KMS-11 (cell line): ENCODE data around the gene TCHP.

ENCODE experiments used
- H2AFZ ChIP-seq: fragments of 200-600 bp; sonication (generic); 2 replicates; pipeline ENCODE4 v1.6.1; 2016; ENCODE audit warnings: antibody characterized with exemption, mixed run types, low read depth
- H3K27ac ChIP-seq: fragments of 200-600 bp; sonication (generic); 2 replicates; pipeline ENCODE4 v1.6.1; 2016; ENCODE audit warnings: mild to moderate bottlenecking, mixed run types
- H3K27me3 ChIP-seq: fragments of 200-600 bp; sonication (generic); 2 replicates; pipeline ENCODE4 v1.6.1; 2017; ENCODE audit warnings: mild to moderate bottlenecking, low read depth, mixed run types, moderate library complexity; ENCODE audit not compliant: insufficient read depth
- H3K36me3 ChIP-seq: fragments of 200-600 bp; sonication (generic); 2 replicates; pipeline ENCODE4 v1.6.1; 2017; ENCODE audit warnings: mild to moderate bottlenecking, mixed run types; ENCODE audit not compliant: insufficient read depth
- H3K4me1 ChIP-seq: fragments of 200-600 bp; sonication (generic); 2 replicates; pipeline ENCODE4 v1.6.1; 2016; ENCODE audit warnings: mild to moderate bottlenecking, low read depth, mixed run types; ENCODE audit not compliant: poor library complexity, severe bottlenecking
- H3K4me2 ChIP-seq: fragments of 200-600 bp; sonication (generic); 2 replicates; pipeline ENCODE4 v1.7.0; 2016; ENCODE audit warnings: mild to moderate bottlenecking, mixed run types
- H3K4me3 ChIP-seq: fragments of 200-600 bp; sonication (generic); IDR thresholded peaks from 2 replicates; pipeline ENCODE4 v1.6.1; 2017; ENCODE audit warnings: low read depth, low read length, mixed read lengths; ENCODE audit not compliant: insufficient read depth
- H3K79me2 ChIP-seq: fragments of 200-600 bp; sonication (generic); 2 replicates; pipeline ENCODE4 v1.6.1; 2016; ENCODE audit warnings: low read depth, mixed run types; ENCODE audit not compliant: insufficient read depth
- H3K9ac ChIP-seq: fragments of 200-600 bp; sonication (generic); 2 replicates; pipeline ENCODE4 v1.6.1; 2016; ENCODE audit warnings: mild to moderate bottlenecking, mixed run types
- H4K20me1 ChIP-seq: fragments of 200-600 bp; sonication (generic); 2 replicates; pipeline ENCODE4 v1.6.1; 2016; ENCODE audit warnings: mild to moderate bottlenecking, mixed run types; ENCODE audit not compliant: insufficient read depth
- TF ChIP-seq, protein P1 (sequence below): fragments of 200-600 bp; sonication (generic); conservative IDR thresholded peaks from 2 replicates; pipeline ENCODE4 v1.6.1; 2017; ENCODE audit warnings: low read depth, mild to moderate bottlenecking, antibody characterized with exemption, low read length, moderate library complexity, mixed read lengths

TCHP gene

DNA sequence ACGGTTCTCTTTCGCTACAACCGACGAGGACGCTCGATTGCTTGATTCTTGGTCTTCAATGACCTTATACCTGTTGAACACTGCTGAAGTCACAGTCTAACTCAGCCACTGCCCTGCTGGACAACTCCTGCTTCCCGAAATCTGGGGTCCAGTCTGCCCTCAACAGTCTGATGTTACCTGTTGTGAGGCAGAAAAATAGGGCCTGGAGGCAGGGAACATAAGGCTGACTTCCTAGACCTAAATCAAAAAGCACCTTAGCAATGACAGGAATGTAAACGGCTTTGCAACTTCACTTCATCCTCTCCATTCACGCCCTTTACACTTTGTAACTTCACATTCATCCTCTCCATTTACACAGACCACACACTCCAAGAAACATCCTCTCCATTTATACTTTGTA is 19.1 kb upstream of the TCHP start:
- H3K27me3 ChIP-seq, result no peaks in the 10 kb centered on the region
- TF ChIP-seq, protein P1, sequence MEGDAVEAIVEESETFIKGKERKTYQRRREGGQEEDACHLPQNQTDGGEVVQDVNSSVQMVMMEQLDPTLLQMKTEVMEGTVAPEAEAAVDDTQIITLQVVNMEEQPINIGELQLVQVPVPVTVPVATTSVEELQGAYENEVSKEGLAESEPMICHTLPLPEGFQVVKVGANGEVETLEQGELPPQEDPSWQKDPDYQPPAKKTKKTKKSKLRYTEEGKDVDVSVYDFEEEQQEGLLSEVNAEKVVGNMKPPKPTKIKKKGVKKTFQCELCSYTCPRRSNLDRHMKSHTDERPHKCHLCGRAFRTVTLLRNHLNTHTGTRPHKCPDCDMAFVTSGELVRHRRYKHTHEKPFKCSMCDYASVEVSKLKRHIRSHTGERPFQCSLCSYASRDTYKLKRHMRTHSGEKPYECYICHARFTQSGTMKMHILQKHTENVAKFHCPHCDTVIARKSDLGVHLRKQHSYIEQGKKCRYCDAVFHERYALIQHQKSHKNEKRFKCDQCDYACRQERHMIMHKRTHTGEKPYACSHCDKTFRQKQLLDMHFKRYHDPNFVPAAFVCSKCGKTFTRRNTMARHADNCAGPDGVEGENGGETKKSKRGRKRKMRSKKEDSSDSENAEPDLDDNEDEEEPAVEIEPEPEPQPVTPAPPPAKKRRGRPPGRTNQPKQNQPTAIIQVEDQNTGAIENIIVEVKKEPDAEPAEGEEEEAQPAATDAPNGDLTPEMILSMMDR, result no peak

DNA sequence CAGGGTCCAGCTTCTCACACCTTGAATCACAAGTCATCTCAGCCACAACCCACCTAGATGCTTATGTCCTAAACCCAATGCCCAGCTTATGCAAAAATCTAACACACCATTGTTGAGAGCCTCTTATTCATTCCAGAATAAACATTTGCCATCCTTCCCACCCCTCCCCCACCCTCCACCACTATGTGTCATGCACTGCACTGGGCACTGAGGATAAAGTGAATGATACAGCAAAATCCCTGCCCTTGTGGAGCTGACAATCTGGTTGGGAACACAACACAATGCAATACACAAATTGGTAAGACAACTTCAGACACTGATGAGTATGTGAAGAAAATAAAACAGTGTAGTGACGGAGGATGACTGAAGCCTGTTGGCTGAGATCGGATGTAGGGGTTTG is 18.3 kb upstream of the TCHP start:
- no peak overlapping the region for H2AFZ ChIP-seq
- H3K27ac ChIP-seq, result no peak overlapping the region
- H3K79me2 ChIP-seq, result peaks cover 29% of the 10 kb centered on the region; the same call in 1 of the 2 replicates
- no peak overlapping the region for H3K4me2 ChIP-seq
- no peaks in the 10 kb centered on the region for H3K27me3 ChIP-seq
- no peaks in the 10 kb centered on the region for H4K20me1 ChIP-seq
- TF ChIP-seq, protein P1, result no peak
- no peak overlapping the region for H3K4me3 ChIP-seq
- peaks cover 25% of the 10 kb centered on the region for H3K4me1 ChIP-seq
- H3K9ac ChIP-seq, result no peak overlapping the region
- H3K36me3 ChIP-seq, result no peaks in the 10 kb centered on the region

More for the DNA sequence above, 19.1 kb upstream of the TCHP start:
- peaks cover 33% of the 10 kb centered on the region for H3K4me1 ChIP-seq
- no peak overlapping the region for H3K4me3 ChIP-seq
- peaks cover 29% of the 10 kb centered on the region; the same call in 1 of the 2 replicates for H3K79me2 ChIP-seq
- no peaks in the 10 kb centered on the region for H4K20me1 ChIP-seq
- H2AFZ ChIP-seq, result peak overlapping the region; percentile 59
- H3K27ac ChIP-seq, result no peak overlapping the region
- H3K9ac ChIP-seq, result no peak overlapping the region
- H3K36me3 ChIP-seq, result no peaks in the 10 kb centered on the region
- H3K4me2 ChIP-seq, result peak overlapping the region; percentile 51; the same call in 1 of the 2 replicates

DNA sequence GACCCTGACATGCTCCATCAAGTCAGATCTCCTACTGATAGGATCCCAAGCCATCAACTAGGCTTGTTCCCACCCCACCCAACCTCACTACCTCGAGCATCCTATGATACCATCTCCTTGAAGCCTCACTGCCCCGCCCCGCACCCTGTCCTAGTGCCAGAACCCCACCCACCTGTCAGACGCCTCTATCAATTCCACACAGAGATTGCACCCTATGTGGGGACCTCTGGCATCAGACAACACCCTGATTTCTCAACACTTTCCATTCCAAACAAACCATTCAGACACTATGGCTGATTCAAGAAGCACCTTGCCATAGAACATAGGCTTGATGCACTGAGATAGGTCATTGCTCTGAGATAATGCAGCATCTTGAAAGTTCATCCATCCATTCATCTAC is 16.6 kb upstream of the TCHP start:
- Histone ChIP-seq H3K27ac (no peak overlapping the region), H3K36me3 (no peaks in the 10 kb centered on the region), H4K20me1 (no peaks in the 10 kb centered on the region), H3K79me2 (peaks cover 14% of the 10 kb centered on the region; the same call in 1 of the 2 replicates), H3K9ac (no peak overlapping the region), H3K4me2 (no peak overlapping the region), H2AFZ (no peak overlapping the region), H3K4me1 (peaks cover 7% of the 10 kb centered on the region), H3K27me3 (no peaks in the 10 kb centered on the region), H3K4me3 (no peak overlapping the region)
- TF ChIP-seq, protein P1, result no peak

DNA sequence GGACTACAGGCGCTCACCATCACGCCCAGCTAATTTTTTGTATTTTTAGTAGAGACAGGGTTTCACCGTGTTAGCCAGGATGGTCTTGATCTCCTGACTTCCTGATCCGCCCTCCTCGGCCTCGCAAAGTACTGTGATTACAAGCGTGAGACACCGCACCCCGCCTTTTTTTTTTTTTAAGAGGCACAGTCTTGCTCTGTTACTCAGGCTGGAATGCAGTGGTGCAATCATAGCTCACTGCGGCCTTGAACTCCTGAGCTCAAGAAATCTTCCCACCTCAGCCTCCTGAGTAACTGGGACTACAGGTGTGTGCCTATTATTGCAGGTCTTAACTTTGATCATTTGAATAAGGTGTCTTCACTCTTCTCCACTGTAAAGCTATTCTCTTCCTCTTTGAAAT is 14.5 kb upstream of the TCHP start:
- Histone ChIP-seq H3K4me1 (no peaks in the 10 kb centered on the region), H3K27me3 (no peaks in the 10 kb centered on the region), H3K27ac (no peak overlapping the region), H3K79me2 (no peaks in the 10 kb centered on the region), H3K4me2 (no peak overlapping the region), H4K20me1 (no peaks in the 10 kb centered on the region), H3K9ac (no peak overlapping the region), H3K36me3 (no peaks in the 10 kb centered on the region), H2AFZ (no peak overlapping the region), H3K4me3 (no peak overlapping the region)
- TF ChIP-seq, protein P1, result no peak
